Keratinocyte (primary cell): ENCODE results near the gene GPAT2. TPM values are rescaled to one million over a fixed set of nuclear protein-coding genes. Genes with fewer than 3 reads are reported as not detected.
"Not testable (repeated sequence)": the region's sequence is repeated elsewhere in the genome, so short reads cannot be mapped to it uniquely, and the experiment has no call there.

Experiments
- DNase-seq: peaks from one replicate; pipeline ENCODE4 v3.0.0-alpha.2; 2011; ENCODE audit warnings: low read depth, missing footprints, low spot score
- FAIRE-seq: peaks from 2 replicates; lab custom pipeline; 2011; peaks lifted over from hg19 to GRCh38; lab: Jason Lieb, UNC
- H2AFZ ChIP-seq: 2 replicates; pipeline ENCODE4 v1.6.0; 2012; ENCODE audit warnings: low read length, control low read depth, inconsistent platforms; ENCODE audit not compliant: control insufficient read depth
- H3K27ac ChIP-seq: 2 replicates; pipeline ENCODE4 v1.5.1; 2011; ENCODE audit warnings: low read length; ENCODE audit not compliant: control insufficient read depth, insufficient read depth
- H3K27me3 ChIP-seq: 3 replicates; pipeline ENCODE4 v1.6.0; 2011; ENCODE audit warnings: low read length; ENCODE audit not compliant: control insufficient read depth, insufficient read depth; ENCODE audit errors: extremely low read depth
- H3K36me3 ChIP-seq, 2 experiments: 2 replicates in 1 of 2; 3 replicates in 1 of 2; pipeline ENCODE4 v1.5.1; 2011; ENCODE audit warnings: low read length in 2 of 2, mild to moderate bottlenecking in 1 of 2; ENCODE audit not compliant: control insufficient read depth in 2 of 2, insufficient read depth in 2 of 2; ENCODE audit errors: extremely low read depth in 1 of 2
- H3K4me1 ChIP-seq: 3 replicates; pipeline ENCODE4 v1.5.1; 2011; ENCODE audit warnings: low read length; ENCODE audit not compliant: control insufficient read depth, insufficient read depth; ENCODE audit errors: extremely low read depth
- H3K4me2 ChIP-seq: 3 replicates; pipeline ENCODE4 v1.6.0; 2011; ENCODE audit warnings: low read depth, low read length; ENCODE audit not compliant: control insufficient read depth, insufficient read depth; ENCODE audit errors: extremely low read depth
- H3K4me3 ChIP-seq, 3 experiments: fragments of 200-600 bp in 1 of 3; sonication (generic) in 1 of 3; 2 replicates in 2 of 3; 3 replicates in 1 of 3; pipeline ENCODE4 v1.5.1; 2011 to 2016; ENCODE audit warnings: low read length in 3 of 3, mild to moderate bottlenecking in 3 of 3, control low read depth in 2 of 3, inconsistent platforms in 1 of 3, low read depth in 1 of 3, mixed read lengths in 1 of 3, mixed run types in 1 of 3, moderate library complexity in 1 of 3; ENCODE audit not compliant: control insufficient read depth in 2 of 3, insufficient read depth in 2 of 3; ENCODE audit errors: extremely low read depth in 1 of 3
- H3K79me2 ChIP-seq: 2 replicates; pipeline ENCODE4 v1.6.0; 2012; ENCODE audit warnings: low read length; ENCODE audit not compliant: control insufficient read depth, insufficient read depth
- H3K9ac ChIP-seq: 3 replicates; pipeline ENCODE4 v1.6.0; 2011; ENCODE audit warnings: low read length; ENCODE audit not compliant: control insufficient read depth, insufficient read depth; ENCODE audit errors: extremely low read depth
- H3K9me1 ChIP-seq: 3 replicates; pipeline ENCODE4 v1.6.0; 2011; ENCODE audit warnings: low read length; ENCODE audit not compliant: control insufficient read depth, insufficient read depth; ENCODE audit errors: extremely low read depth
- H3K9me3 ChIP-seq: 2 replicates; pipeline ENCODE4 v1.5.1; 2012; ENCODE audit warnings: low read depth, low read length; ENCODE audit not compliant: control insufficient read depth
- H4K20me1 ChIP-seq: 3 replicates; pipeline ENCODE4 v1.6.0; 2011; ENCODE audit warnings: low read length; ENCODE audit not compliant: control insufficient read depth, insufficient read depth; ENCODE audit errors: extremely low read depth
- CTCF ChIP-seq, 3 experiments: IDR thresholded peaks in 1 of 3; conservative IDR thresholded peaks in 1 of 3; optimal IDR thresholded peaks in 1 of 3; 2 replicates in 2 of 3; 3 replicates in 1 of 3; pipeline versions ENCODE3 to v1.5.1; 2011; ENCODE audit warnings: low read length in 3 of 3, mild to moderate bottlenecking in 3 of 3, moderate library complexity in 2 of 3, control low read depth in 1 of 3, inconsistent platforms in 1 of 3; ENCODE audit not compliant: insufficient read depth in 2 of 3; ENCODE audit errors: extremely low read depth in 1 of 3
- EZH2 ChIP-seq: IDR thresholded peaks from one replicate; pipeline ENCODE4 v1.6.1; 2012; ENCODE audit warnings: inconsistent platforms, mild to moderate bottlenecking, low read length, moderate library complexity
- dilution Hi-C: fragments of 300-500 bp; cut with MboI; formaldehyde crosslinking; loops from one replicate; pipeline ENCODE4 v1.7.0; 2020; ENCODE audit warnings: low sequenced_read_pairs; ENCODE audit not compliant: extremely low pct_ligation_motif_present
- polyA plus RNA-seq, 5 experiments: library from polyadenylated mRNA; depleted of rRNA in 3 of 5; stranded (reverse) in 3 of 5; stranded (forward) in 1 of 5; unstranded in 1 of 5; fragments of >200 nt; gene quantifications; 1 replicate in 1 of 5; 2 replicates in 3 of 5; 3 replicates in 1 of 5; pipeline versions ENCODE4 v1.2.1 to v1.2.3, GENCODE V29; 2011 to 2012; ENCODE audit warnings: missing spikeins in 2 of 5, low read depth in 1 of 5, low replicate concordance in 1 of 5

Gene GPAT2
- polyA plus RNA-seq, 1 donor (not counting 4 experiments of a cell fraction or from before 2014, with no cell fraction given) = 0.05 TPM

DNA sequence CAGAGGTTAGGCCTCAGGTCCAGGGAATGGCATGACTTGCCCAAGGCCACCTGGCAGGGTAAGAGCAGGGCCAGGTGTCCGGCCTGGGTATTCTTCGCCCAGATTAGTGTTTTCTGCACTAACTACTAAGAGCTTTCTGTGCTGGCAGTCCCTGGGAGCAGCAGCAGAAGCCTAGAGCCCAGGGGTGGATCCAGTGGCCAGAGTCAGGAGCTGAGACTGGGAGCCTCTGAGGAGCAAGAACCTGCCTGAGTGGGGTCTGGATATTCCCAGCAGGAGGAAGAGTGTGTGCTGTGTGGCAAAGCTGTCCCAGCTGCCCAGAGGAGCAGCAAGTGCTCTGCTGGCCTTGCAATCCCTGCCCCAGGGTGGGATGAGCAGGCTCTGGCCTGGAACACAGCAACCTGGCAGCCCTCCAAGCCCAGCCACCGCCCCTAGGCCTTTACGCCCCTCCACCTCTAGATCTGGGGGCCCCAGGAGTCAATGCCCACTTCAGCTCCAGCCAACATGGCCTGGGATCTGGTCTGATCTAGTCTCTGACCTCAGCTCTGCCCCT, 30.7 kb upstream of the GPAT2 start:
- no peak overlapping the region for H3K4me3 ChIP-seq
- no peak overlapping the region for H3K4me2 ChIP-seq
- no peaks in the 10 kb centered on the region for H3K36me3 ChIP-seq
- H3K9ac ChIP-seq = no peak overlapping the region
- H2AFZ ChIP-seq = no peak overlapping the region
- H3K9me1 ChIP-seq = no peaks in the 10 kb centered on the region
- H3K27me3 ChIP-seq = no peaks in the 10 kb centered on the region
- DNase-seq (no peak), FAIRE-seq (no peak)
- H4K20me1 ChIP-seq = no peaks in the 10 kb centered on the region
- H3K4me1 ChIP-seq = peaks cover 3% of the 10 kb centered on the region
- dilution Hi-C loops = no loop called here
- TF ChIP-seq EZH2 (no peak), CTCF (optimal IDR thresholded peaks at IDR 0.05 in 1 of 3, IDR thresholded peaks at IDR 0.05 in 1 of 3, conservative IDR thresholded peaks at IDR 0.05 in 1 of 3; ENCODE audit: extremely low read depth in 1 of 3, insufficient read depth in 2 of 3, low read length in 3 of 3) (no peak)
- no peaks in the 10 kb centered on the region for H3K79me2 ChIP-seq
- H3K9me3 ChIP-seq = no peaks in the 10 kb centered on the region
- no peak overlapping the region for H3K27ac ChIP-seq

DNA sequence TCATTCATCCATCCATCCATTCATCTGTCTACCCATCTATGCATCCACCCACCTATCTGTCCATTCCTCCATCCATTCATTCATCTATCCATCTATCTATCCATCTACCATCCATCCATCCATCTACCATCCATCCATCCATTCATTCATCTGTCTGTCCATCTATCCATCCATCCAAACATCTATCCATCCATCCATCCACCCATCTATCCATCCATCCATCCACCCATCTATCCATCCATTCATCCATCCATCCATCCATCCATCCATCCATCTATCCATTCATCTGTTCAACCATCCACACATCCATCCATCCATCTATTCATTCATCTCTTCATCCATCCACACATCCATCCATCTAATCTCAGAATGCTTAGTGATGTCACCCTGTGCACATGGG, 30.0 kb upstream of the GPAT2 start:
- H3K4me3 ChIP-seq, H3K79me2 ChIP-seq, H3K9me1 ChIP-seq, DNase-seq, H3K4me2 ChIP-seq, H3K27me3 ChIP-seq, H3K4me1 ChIP-seq, H3K27ac ChIP-seq, H3K9ac ChIP-seq, H3K36me3 ChIP-seq, H4K20me1 ChIP-seq, H2AFZ ChIP-seq, FAIRE-seq, dilution Hi-C loops, H3K9me3 ChIP-seq: not testable (repeated sequence)

DNA sequence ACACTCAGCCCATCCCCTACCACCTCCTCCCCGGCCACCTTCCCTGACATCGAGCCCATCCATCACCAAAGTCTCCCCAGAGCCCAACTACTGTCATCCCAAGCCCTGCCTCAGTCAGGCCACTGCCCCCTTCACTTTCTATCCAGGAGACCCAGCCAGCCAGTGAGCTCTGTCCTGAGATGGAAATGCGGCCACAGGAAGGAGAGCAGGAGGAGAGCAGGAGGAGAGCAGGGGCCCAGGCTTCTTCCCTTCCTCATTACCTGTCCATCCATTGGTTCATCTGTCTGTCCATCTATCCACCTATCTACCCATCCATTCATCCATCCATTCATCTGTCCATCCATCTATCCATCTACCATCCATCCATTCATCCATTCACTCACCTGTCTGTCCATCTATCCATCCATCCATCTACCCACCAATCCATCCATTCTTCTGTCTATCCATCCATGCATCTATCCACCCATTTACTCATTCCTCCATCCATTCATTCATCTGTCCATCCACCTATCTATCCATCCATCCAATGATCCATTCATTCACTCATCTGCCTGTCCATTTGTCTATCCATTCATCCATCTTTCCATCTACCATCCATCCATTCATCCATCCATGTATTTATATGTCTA, 29.4 kb upstream of the GPAT2 start:
- DNase-seq, H3K36me3 ChIP-seq, H3K79me2 ChIP-seq, H3K4me1 ChIP-seq, H3K9me1 ChIP-seq, H3K9ac ChIP-seq, H3K4me3 ChIP-seq, H4K20me1 ChIP-seq, FAIRE-seq, dilution Hi-C loops, H3K4me2 ChIP-seq, H3K9me3 ChIP-seq, H3K27me3 ChIP-seq, H3K27ac ChIP-seq, H2AFZ ChIP-seq: not testable (repeated sequence)
